AG04449 (cell line): Measurements from ENCODE around the gene PID1.

Source experiments
- CTCF ChIA-PET: fragments of 350-600 bp; formaldehyde crosslinking; extraction: SDS; loops from one replicate; lab custom pipeline; 2021; ENCODE audit warnings: antibody characterized with exemption; lab: Yijun Ruan, JAX
- POLR2A ChIA-PET: fragments of 400-600, 350-600 bp; formaldehyde crosslinking; extraction: SDS; loops from one replicate; lab custom pipeline; 2020; ENCODE audit warnings: antibody characterized with exemption, inconsistent platforms; lab: Yijun Ruan, JAX
- DNase-seq: peaks from one replicate; pipeline ENCODE4 v3.0.0-alpha.2; 2010; ENCODE audit warnings: low read depth, low spot score
- H3K4me3 ChIP-seq: 2 replicates; pipeline ENCODE4 v1.5.1; 2011; ENCODE audit warnings: low read depth, mild to moderate bottlenecking, control low read depth, low read length
- CTCF ChIP-seq: IDR thresholded peaks from one replicate; pipeline ENCODE4 v1.5.1; 2011; ENCODE audit warnings: mild to moderate bottlenecking, moderate library complexity, low read length, control low read depth, inconsistent platforms; ENCODE audit not compliant: insufficient read depth; ENCODE audit errors: missing control alignments

PID1 gene

GRCh38 chr2:229270551-229271410, at the start of gene PID1:
TSS of gene PID1 (minus strand) at chr2:229271287. CDS start at chr2:229271043, 244 bp downstream.
- DNase-seq: no peak
- no peak for TF ChIP-seq CTCF
- POLR2A ChIA-PET: no interaction called here
- H3K4me3 ChIP-seq: peak within 1 kb of the TSS; percentile 29
- CTCF ChIA-PET: interaction anchor here (4.5 kb wide), 1 partner anchor 1381 kb away, joined by 54 read pairs; no protein-coding TSS in a partner anchor

- ChIA-PET POLR2A (no interaction called here), CTCF (no interaction called here)
- no peak for DNase-seq
- TF ChIP-seq CTCF: no peak
- H3K4me3 ChIP-seq: no peak overlapping the region
Measured at GRCh38 chr2:229319558-229319957, 48.5 kb upstream of the PID1 start.

- no peak for DNase-seq
- no peak overlapping the region for H3K4me3 ChIP-seq
- POLR2A ChIA-PET: no interaction called here
- no peak for TF ChIP-seq CTCF
- CTCF ChIA-PET: no interaction called here
Measured at GRCh38 chr2:229314117-229314516, 43.0 kb upstream of the PID1 start.

- H3K4me3 ChIP-seq: no peak overlapping the region
- ChIA-PET POLR2A (no interaction called here), CTCF (no interaction called here)
- no peak for DNase-seq
- no peak for TF ChIP-seq CTCF
Measured at GRCh38 chr2:229313591-229313990, 42.5 kb upstream of the PID1 start.

- no peak for DNase-seq
- ChIA-PET CTCF (no interaction called here), POLR2A (no interaction called here)
- H3K4me3 ChIP-seq: no peak overlapping the region
- no peak for TF ChIP-seq CTCF
Measured at GRCh38 chr2:229301237-229301636, 30.1 kb upstream of the PID1 start.

- H3K4me3 ChIP-seq: no peak overlapping the region
- no peak for DNase-seq
- POLR2A ChIA-PET: no interaction called here
- CTCF ChIA-PET: no interaction called here
- TF ChIP-seq CTCF: no peak
Measured at GRCh38 chr2:229300790-229301189, 29.7 kb upstream of the PID1 start.
